ENCODE results near the gene CEP85. TPM values are rescaled to one million over a fixed set of nuclear protein-coding genes. Genes with fewer than 3 reads are reported as not detected.

Gene CEP85
- total and polyA plus RNA-seq, 9 of the 15 experiments (the other 6 are each of a cell fraction or from before 2014, with no cell fraction given) = 42.1 to 140 (median 92.6) TPM

DNA sequence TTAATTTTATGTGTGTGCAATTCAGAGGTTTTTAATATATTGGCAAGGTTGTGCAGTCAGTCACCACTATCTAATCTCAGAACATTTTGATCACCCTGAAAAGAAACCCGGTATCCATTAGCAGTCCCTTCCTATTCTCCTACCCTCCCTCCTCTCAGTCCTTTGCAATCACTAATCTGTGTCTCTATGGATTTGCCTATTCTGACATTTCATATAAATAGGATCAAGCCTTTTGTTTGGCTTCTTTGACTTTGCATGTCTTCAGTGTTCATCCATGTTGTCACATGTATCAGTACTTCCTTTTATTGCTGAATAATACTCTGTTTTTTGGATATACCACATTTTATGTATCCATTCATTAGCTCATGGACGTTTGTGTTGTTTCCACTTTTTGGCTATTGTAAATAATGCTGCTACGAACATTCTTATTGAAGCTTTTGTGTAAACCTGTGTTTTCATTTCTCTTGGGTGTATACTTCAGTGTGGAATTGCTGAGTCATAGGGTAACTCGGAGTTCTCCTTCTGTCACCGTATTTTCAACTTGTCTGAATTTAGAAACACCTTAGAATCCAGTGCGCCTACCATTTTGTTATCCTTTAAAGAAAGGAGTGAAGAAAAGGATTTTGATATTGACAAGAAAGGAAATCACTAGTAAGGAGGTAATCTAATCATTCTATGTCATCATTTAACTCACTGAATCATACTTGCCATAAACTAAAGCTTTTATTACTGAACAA, 3.4 kb downstream of the CEP85 start (continued):
- TF ChIP-seq, protein P1, sequence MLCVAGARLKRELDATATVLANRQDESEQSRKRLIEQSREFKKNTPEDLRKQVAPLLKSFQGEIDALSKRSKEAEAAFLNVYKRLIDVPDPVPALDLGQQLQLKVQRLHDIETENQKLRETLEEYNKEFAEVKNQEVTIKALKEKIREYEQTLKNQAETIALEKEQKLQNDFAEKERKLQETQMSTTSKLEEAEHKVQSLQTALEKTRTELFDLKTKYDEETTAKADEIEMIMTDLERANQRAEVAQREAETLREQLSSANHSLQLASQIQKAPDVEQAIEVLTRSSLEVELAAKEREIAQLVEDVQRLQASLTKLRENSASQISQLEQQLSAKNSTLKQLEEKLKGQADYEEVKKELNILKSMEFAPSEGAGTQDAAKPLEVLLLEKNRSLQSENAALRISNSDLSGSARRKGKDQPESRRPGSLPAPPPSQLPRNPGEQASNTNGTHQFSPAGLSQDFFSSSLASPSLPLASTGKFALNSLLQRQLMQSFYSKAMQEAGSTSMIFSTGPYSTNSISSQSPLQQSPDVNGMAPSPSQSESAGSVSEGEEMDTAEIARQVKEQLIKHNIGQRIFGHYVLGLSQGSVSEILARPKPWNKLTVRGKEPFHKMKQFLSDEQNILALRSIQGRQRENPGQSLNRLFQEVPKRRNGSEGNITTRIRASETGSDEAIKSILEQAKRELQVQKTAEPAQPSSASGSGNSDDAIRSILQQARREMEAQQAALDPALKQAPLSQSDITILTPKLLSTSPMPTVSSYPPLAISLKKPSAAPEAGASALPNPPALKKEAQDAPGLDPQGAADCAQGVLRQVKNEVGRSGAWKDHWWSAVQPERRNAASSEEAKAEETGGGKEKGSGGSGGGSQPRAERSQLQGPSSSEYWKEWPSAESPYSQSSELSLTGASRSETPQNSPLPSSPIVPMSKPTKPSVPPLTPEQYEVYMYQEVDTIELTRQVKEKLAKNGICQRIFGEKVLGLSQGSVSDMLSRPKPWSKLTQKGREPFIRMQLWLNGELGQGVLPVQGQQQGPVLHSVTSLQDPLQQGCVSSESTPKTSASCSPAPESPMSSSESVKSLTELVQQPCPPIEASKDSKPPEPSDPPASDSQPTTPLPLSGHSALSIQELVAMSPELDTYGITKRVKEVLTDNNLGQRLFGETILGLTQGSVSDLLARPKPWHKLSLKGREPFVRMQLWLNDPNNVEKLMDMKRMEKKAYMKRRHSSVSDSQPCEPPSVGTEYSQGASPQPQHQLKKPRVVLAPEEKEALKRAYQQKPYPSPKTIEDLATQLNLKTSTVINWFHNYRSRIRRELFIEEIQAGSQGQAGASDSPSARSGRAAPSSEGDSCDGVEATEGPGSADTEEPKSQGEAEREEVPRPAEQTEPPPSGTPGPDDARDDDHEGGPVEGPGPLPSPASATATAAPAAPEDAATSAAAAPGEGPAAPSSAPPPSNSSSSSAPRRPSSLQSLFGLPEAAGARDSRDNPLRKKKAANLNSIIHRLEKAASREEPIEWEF (CRISPR knock-in tag; IDR thresholded peaks at IDR 0.05) = no peak
- TF ChIP-seq, protein P2, sequence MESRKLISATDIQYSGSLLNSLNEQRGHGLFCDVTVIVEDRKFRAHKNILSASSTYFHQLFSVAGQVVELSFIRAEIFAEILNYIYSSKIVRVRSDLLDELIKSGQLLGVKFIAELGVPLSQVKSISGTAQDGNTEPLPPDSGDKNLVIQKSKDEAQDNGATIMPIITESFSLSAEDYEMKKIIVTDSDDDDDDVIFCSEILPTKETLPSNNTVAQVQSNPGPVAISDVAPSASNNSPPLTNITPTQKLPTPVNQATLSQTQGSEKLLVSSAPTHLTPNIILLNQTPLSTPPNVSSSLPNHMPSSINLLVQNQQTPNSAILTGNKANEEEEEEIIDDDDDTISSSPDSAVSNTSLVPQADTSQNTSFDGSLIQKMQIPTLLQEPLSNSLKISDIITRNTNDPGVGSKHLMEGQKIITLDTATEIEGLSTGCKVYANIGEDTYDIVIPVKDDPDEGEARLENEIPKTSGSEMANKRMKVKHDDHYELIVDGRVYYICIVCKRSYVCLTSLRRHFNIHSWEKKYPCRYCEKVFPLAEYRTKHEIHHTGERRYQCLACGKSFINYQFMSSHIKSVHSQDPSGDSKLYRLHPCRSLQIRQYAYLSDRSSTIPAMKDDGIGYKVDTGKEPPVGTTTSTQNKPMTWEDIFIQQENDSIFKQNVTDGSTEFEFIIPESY (CRISPR knock-in tag; IDR thresholded peaks at IDR 0.05) = no peak
- TF ChIP-seq SMARCA5 (IDR thresholded peaks at IDR 0.05) (no peak), ZSCAN29 (IDR thresholded peaks at IDR 0.05) (no peak), ZNF589 (CRISPR knock-in tag; IDR thresholded peaks at IDR 0.05; ENCODE audit: low read depth) (no peak), ZNF436 (CRISPR knock-in tag; IDR thresholded peaks at IDR 0.05) (no peak), ZNF507 (tag; conservative IDR thresholded peaks at IDR 0.05) (no peak), TEAD4 (IDR thresholded peaks at IDR 0.05; ENCODE audit: low read length) (no peak), TEAD4 (CRISPR knock-in tag; IDR thresholded peaks at IDR 0.05; ENCODE audit: borderline replicate concordance) (no peak), ZNF263 (CRISPR knock-in tag; IDR thresholded peaks at IDR 0.05; ENCODE audit: borderline replicate concordance) (no peak), EGR1 (conservative IDR thresholded peaks at IDR 0.05) (no peak), NCOA2 (IDR thresholded peaks at IDR 0.05; ENCODE audit: partially characterized antibody in 2 of 2) (no peak), DDX20 (tag; IDR thresholded peaks at IDR 0.05; ENCODE audit: low read depth) (no peak), TGIF2 (CRISPR knock-in tag; IDR thresholded peaks at IDR 0.05) (no peak)
- TF ChIP-seq, protein P3, sequence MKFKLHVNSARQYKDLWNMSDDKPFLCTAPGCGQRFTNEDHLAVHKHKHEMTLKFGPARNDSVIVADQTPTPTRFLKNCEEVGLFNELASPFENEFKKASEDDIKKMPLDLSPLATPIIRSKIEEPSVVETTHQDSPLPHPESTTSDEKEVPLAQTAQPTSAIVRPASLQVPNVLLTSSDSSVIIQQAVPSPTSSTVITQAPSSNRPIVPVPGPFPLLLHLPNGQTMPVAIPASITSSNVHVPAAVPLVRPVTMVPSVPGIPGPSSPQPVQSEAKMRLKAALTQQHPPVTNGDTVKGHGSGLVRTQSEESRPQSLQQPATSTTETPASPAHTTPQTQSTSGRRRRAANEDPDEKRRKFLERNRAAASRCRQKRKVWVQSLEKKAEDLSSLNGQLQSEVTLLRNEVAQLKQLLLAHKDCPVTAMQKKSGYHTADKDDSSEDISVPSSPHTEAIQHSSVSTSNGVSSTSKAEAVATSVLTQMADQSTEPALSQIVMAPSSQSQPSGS (CRISPR knock-in tag; IDR thresholded peaks at IDR 0.05) = no peak
- TF ChIP-seq, protein P4, sequence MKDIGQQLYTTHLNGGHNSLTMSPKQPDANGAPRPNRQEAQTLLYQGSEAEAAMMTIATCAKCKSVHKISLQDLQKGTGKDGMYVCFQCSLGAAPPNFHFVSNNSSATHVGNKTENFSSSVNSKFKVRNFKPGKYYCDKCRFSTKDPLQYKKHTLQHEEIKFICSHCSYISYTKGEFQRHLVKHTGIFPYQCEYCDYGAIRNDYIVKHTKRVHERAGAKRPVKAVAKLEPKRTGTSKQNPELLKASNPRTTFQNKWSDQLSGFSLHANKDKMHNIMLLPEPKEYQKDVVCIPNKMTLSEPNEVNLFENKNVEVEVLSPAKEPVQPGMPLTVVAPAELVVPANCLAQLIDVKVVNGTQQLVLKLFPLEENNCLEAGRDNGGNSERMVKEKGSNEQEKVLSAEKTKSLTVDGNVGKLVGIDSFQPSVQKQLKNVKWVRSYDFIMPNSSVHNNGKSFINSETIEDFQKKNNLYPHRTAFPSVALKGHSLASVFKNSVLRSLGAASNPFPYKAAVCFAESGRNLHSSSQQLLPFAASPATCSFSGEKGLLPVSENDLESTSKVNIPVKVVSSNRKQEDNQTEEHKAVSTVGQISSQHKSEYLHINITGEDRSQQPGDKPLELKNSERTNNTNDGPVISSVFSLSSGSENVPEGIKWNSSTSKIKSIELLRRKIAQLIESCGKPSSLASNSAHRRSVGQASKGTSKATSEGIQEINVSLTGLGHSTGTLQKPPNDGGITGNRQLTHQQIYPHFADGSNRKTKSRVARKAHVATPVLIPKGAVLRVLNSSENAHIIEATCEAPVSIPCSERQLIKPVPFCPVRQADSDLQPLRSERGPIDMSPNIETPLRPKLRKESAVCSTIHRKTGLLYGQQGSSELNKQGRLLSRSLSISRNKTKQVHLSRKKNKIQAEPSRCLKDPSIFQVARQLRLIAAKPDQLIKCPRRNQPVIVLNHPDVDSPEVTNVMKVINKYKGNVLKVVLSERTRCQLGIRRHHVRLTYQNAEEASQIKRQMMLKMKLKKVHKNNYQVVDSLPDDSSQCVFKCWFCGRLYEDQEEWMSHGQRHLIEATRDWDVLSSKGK (CRISPR knock-in tag; IDR thresholded peaks at IDR 0.05) = no peak

Measured in K562 (cell line).